Stimulated activated CD4-positive, alpha-beta T cell treated with anti-CD3 and anti-CD28 coated beads, Interleukin-4, amount 100 ng/mL, for 4 hours (primary cell): ENCODE measurements around the gene CDH13.

Experiments used
- DNase-seq, 2 experiments: peaks; one replicate each; pipeline ENCODE4 v3.0.0-alpha.2; 2020

The CDH13 gene

DNA sequence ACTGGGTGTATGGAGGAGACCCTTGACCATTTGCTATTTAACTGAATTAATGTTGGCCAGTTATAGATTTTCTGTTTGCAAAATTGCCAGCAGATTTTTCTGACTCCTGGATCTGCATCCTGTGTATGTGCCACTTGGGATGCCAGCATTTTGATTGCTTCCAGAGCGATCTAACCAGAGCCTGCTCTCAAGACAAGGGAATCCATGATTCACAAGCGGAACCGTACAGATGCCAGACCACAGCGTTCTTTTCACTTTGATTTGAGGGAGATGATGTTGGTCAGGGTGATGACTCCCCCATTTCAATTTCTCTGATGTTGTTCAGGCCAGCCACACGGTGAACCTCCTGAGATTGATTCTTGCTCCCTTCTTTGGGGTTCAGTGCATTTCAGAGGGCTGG is 228.7 kb downstream of the CDH13 start:
- DNase-seq = no peak

DNA sequence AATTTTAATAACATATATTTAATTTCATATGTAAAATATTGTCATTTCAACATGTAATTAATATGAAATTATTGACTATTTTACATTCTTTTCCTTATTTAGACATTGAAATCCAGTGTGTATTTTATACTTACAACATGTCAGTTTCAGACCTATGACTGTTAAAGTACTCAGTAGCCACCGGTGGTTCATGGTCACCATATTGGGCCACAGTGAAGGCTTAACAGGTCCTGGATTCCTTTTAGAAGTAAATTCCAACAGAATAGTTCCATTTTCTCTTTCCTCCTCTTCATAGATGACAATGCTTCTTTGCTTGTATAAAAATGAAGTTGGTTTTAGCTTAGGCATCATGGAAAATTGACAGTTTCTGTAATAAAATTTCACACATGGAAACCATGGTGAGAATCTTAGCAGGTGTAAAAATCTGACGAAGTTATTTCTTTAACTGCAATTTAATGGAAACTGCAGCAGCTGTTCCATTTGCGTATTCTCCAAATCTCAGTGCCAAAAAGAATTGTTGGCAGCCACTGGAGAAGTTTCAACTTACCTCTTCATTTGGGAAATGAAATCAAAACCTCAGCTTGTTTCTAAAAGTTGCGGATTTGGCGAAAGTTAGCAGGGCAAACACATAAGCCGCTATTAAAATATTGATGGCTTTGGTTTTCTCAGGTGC is 231.1 kb downstream of the CDH13 start:
- no peak for DNase-seq

DNA sequence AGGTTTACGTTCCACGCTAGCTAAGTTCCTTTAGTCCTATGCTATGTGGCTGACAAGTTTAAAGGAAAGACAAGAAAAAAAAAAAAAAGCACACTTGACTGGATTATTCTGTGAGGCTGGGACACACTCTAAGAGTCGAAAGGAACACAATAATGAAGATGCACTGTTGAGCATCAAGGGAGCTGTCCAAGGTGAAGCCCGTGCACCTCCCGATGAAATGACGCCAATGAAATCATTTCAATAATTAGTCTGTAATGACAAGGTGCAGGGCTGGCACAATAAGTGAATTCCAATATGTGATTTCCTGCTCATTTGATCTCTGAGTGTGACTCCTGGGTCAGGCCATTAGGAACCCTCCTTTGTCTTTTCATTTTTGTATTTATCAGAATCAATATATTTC is 232.9 kb downstream of the CDH13 start:
- DNase-seq = no peak

DNA sequence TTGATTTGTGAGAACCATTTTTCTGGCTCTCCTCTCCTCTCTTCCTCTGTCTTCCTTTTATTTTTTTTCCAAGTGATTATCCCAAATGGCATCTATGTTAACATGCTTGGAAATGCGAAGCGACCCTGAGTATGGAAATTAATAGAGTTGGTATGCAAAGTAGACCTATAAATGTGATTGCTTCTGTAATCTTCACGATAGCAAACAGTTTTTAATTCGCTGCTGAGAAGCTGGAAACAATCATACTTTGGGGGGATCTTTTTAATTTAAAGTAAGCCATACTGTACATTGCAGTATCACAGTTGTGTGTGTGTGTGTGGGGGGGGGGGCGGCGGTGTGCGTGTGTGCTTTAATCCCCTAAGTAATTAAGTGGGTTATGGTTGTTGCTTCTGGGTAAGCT is 233.3 kb downstream of the CDH13 start:
- no peak for DNase-seq

DNA sequence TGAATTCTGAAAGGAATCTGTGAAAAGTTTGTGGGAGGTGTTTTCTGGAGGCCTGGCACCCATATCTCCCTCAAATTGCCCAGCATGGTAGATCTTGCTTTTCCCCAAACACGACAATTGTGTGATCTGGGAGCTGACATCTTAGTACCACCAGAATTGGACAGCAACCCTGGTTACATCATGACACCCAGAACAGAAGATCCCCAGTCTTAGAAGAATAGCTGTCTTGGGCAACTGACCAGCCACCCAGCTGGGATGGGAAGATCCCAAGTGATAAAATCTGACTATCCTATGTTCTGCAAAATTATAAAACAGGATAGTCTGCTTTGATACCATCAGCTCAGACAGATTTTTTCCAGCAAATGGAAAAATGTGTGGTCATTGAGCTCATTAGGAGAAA is 235.3 kb downstream of the CDH13 start:
- no peak for DNase-seq

DNA sequence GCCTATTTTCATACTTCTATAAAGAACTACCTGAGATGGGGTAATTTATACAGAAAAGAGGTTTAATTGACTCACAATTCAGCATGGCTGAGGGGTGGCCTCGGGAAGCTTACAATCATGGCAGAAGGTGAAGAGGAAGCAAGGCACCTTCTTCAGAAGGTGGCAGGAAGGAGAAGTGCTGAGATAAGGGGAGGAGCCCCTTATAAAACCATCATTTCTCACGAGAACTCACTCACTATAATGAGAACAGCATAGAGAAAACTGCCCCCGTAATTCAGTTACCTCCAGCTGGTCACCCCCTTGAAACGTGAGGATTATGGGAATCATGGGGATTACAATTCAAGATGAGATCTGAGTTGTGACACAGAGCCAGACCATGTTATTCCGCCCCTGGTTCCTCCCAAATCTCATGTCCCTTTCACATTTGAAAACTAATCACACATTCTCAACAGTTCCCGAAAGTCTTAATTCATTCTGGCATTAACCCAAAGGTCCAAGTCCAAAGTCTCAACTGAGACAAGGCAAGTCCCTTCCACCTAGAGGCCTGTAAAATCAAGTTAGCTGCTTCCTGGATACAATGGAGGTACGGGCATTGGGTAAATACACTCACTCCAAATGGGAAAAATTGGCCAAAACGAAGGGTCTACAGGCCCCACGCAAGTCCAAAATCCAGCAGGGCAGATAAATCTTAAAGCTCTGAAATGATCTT is 237.7 kb downstream of the CDH13 start:
- no peak for DNase-seq

DNA sequence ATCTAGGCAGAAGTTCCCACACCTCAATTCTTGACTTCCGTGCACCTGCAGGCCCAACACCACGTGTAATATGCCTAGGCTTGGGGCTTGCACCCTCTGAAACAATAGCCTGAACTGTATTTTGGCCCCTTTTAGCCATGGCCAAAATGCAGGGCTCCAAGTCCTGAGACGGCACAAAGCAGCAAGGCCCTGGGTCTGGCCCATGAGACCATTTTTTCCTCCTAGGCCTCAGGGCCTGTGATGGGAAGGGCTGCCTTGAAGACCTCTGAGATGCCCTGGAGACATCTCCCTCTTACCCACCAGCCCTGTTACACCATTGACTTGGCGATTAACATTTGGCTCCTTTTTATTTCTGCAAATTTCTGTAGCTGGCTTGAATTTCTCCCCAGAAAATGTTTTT is 238.6 kb downstream of the CDH13 start:
- no peak for DNase-seq

DNA sequence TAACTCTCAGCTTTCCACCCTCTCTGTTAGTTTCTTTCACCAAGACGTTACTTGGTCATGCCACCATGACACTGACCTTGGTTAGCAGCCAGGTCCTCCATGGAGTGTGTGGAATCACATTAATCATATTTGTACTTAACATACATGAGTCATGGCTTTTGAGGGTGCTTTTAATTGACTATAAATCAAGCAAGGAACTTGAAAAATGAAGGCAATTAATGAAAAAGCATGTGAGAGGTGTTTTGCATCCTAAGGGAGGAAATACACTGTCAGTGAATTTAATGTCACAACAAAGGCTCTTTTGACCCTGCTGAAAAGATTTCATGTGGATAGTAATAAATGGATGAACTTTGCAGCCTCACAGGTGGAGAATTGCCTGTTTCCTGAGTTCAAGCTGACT is 240.7 kb downstream of the CDH13 start:
- DNase-seq = no peak

DNA sequence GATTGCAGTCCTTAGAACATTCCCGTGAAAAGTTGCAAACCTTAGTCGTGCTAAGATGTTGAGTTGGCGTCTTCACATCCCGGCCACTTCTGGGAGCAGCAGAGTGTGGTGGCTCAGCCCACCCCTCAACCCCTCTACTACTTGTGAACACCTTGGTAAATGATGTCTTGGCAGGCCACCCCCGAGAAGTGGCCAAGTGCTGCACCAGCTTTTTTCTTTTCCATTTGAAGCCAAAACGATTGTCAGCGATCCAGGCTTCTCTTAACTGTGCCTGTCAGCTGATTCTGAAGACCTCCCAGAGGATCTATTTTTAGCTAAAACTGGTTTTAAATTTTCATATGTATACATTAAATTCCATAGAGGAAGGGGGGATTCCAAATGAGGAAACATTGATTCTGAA is 247.5 kb downstream of the CDH13 start:
- DNase-seq = no peak

DNA sequence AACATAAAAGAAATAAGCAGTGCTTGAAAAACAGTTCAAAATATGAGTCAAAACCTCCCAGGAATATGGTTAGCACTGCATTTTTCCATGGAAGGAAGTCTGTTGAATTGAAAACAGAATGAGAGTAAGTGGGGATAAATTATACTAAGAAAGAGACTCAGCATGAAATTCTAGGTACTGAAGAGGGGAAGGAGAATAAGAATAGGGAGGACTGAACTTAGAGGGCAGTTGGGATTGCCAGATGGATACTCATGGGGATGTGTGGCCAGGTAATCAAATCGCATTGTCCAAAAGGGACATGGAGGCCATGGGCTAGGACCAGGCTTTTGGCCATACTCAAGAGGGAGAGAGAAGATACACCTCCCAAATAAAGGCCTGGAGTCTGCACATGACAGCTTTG is 247.9 kb downstream of the CDH13 start:
- no peak for DNase-seq

DNA sequence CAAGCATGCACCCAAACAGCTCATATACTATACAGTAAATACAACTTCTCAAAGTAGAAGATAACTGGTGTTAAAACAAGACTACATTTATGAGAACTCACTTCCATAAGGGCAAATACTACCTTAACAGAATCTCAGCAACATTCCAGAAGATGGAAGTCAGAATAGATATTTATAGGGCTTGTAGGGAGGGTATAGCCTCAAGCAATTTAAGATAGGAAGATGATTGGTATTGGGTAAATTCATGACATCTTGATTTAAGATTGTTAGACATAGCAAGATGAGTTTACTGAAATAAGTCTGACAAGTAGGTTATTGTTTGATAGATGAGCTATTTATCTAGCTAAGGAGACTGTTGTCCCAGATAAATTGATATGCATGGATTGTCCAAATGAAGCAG is 250.2 kb downstream of the CDH13 start:
- DNase-seq = no peak

DNA sequence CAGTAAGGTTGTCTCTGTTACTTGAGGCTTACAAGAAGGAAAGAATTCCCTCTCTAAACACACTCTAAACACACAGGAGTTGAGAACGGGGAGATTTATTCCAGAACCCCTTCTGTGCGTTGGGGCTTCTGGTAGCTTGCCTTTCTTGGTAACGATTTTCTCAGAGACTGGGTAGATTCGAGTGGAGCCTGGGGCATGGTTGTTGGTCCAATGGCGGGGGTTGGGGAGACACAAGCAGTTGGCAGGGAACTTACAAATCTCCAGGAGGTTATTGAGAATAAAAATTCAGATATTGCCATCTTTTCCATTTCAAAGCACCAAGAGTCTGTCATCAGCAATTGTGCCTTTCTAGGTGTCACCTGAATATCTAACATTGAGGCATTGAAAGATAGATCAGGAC is 251.7 kb downstream of the CDH13 start:
- DNase-seq = no peak

DNA sequence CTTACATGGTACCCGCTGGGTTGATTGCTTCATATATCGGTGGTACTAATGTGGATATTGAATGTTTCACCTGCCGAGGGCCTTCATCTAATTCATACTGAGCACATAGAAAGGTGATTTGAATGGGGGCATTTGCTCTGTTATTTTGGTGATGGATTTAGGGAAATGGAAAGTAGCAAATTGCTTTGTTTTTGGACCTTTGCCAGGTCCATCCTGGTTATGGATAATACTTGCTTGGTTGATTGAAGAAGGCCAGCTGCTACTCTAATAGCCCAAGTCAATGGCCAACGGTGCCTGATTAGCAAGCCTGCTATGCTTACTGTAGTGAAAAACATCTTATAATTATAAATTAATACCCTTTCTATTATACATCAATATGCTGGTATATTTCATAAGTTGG is 253.6 kb downstream of the CDH13 start:
- DNase-seq = no peak

DNA sequence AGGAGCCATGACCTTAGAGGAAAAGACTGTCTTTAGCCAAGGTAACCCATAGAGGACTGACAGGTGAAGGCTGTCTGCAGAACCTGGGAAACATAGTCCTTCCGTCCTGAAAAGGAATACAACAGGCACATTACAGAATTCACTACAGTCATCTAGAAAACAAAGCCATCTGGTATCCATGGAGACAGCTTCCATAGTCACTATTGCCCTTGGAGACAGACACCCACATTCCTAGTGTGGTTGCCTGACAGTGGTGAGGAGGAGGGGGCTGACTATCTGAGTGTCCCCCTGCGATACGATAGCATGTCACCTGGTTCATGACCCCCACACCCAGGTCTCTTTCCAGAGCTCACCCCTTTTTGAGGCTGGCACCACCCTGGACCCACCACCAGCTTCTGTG is 254.7 kb downstream of the CDH13 start:
- DNase-seq = no peak

DNA sequence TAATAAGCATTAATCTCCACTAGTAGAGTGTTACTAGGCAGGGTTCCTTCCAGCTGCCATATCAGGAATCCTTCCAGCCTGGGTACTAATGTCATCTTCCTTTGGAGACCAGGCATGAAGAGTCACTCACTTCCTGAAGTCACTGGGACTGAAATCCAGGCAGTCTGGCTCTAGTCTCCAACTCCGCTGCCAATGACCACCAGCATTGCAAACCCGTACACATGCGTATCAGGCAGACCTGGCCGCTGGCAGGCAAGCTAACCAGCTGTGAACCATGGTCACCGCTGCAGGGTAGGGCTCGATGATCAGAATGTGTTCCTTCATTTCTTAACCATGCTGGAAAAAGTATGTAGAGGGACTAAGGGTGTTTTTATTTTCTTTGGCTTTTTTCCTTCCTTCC is 255.5 kb downstream of the CDH13 start:
- no peak for DNase-seq

DNA sequence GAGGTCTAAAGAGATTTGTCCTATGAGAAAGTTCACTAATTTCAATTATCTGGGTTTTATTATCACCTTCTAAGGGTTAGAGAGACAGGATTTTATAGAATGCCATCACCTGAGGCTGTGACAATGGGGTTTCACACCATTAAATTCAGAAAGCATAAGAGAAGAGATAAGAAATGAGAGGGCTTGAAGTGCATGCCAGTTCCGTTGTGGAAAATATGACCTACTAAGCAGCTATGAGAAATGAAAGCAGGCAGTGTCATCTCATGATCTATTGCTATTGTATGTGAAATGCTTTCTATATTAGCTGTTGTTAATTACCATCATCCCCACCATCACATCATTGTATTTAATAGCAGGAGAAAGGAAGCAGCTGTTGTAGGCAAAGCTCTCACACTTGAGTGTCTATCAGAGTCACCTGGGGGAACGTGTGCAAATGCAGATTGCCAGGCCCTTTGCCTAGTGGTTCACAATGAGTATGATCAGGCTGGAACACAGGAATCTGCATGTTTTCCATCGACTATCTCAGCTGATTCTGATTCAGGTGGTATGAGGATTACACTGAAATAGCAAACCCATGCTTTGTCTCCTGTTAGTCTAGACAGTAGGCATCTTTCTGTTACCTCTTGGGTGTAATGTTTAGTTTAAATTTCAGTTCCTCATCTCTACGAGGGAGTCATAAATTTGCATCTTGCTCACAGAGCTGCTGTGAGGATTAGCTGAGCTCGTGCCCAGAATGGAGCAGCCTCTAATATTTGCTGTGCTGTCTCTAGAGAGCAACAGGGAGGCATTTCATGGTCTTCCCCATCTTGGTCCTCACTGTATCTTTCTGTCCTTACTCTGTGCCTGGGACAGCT is 256.4 kb downstream of the CDH13 start:
- no peak for DNase-seq

DNA sequence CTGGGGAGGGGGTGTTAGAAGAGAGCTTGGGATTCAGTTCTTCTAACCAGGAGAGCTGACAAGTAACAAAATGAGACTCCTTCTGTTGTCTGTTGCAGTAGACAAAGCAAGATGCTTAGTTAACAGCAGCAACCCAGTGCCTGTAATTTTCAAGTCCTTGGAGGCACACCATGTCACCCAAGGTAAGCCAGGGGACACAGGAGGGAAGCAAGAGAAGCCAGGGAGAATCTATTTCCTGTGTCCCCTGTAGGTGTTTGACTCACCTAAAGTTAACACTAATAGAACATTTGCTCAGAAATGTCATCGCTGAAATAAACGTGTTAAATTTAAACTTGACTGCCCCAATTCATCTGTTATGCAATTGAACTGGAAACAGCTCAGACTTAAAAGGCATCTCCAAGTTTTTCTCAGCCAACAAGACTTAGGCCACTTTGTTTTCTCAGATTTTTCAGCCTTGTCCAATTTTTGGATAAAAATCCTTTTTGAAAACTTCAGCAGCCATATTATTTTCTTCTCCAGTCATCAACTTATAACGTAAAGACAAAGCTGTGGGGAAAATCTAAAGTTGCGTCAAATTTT is 257.6 kb downstream of the CDH13 start:
- no peak for DNase-seq

DNA sequence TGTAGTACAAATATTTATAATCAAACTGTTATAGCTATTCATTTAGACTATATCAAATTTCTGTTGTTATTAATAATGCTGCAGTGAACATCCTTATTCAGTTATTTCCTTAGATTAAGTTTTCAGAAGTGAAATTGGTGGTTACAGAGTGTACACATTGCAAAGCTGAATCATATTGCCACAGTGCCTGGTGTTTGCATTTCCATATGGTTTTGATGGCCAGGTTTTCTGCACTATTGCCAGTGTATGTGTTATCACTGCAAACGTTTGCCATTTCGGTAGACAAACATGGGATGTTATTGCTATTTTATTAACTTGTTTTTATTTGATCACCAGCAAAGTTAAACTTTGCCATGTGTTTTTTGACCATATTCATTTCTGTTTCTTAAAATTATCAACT is 259.4 kb downstream of the CDH13 start:
- no peak for DNase-seq

DNA sequence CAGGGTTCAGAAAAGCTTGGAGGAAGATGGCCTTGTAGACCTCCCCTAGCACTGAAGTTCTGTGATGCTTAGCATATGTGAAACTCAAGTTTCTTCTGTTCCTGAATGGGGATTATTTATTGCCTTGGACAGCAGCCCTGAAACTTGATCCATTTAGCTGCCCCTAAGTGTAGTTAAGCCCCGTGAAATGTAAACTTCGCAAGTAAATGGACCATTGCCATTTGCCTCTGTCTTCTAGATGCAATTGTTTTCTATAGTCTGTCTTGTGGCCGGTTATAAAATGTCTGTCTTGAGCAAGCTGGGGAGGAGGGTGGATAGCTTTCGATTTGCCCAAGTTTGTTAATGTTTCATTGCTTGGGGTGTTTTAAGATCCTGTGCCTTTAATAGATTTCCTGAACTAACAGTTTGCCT is 261.8 kb downstream of the CDH13 start:
- DNase-seq = no peak

DNA sequence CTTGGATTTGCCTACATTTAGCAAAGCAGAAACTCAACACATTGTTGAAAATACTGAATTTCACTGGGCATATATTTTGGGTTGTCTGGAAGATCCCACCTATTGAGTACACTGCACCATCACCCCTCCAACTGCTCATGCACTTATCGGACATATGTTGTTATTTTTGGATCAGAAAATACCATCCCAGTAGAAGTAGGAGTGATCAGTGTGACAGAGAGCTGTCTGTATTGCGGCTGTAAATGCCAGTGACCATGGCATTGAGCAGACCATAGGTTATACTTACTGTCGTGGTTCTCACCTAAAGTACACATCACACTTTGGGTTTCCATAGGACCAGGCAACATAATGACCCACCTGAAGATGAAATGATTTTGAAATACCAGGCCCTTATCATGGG is 264.7 kb downstream of the CDH13 start:
- no peak for DNase-seq

DNA sequence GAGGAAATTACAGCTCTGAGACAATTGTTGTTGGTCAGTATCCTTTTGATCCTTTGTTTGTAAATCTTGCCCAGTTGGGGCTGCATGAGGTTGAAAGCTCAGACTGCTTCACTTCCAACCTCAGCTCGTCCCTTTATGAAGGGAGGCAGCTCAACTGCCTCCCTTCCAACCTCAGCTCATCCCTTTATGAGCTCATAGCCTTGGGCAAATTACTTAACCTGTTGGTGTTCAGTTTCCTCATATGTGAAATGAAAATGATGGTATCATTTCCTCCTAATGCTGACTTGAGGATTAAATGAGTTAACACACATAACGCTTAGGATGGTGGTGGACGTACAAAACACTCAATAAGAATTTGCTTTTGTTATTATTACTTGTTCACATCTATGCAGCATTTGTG is 265.1 kb downstream of the CDH13 start:
- DNase-seq = no peak

DNA sequence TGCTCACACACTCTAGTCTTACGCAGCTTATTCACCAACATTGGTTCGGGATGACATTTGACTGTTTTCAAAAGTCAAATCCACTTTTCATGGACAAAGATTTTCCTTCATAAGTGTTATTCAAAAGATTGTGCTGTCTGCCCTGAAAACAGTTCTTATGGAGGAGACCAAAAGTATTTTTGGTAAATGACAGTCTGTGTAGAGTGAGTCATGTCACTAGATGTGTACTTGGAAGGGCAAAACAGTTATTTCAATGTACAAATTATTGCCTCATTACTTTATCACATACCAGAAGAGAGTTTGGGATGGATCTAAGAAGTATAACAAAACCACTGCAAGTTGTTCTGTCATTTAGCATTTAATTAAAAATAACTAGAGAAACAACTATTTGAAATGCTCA is 265.6 kb downstream of the CDH13 start:
- no peak for DNase-seq

DNA sequence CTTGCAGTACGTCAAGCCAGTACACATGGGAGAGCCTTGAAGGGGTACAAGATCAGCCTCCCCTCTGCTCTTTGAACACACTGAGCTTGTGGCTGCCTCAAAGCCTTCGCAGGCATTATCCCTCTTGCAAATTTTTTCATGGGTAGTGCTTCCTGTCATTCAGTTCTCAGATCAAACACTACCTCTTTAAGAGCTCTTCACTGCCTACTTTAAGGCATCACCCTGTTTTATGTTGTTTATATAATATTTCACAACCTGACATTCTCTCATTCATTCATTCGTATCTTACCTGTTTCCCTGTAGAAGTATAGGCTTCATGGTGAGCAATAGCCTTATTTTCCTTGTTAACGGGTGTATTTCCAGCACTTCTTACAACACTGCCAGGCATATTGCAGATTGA is 269.1 kb downstream of the CDH13 start:
- DNase-seq = no peak

DNA sequence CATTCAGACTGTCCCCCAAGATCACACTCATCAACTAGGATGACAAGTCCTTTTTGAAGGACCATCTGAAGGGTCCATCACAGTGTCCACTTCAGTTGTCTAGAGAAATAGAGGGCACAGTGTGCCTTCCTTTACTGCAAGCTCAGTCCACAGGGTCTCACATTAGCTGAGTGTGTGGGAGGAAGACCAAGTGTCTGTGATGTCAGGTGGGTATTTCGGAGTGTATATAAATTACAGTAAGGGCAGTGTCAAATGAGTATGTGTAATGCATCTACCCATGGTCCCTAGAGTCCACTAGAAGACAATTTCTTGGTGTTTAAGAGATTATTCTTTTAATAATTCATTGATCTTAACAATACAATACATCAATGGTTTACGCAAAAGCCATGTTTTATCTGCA is 272.2 kb downstream of the CDH13 start:
- no peak for DNase-seq
